Effector memory CD8-positive, alpha-beta T cell (primary cell): ENCODE results near the gene THAP6.
A peak's percentile ranks its signal among the peaks of the same experiment; 100 is the strongest.
"Not testable (repeated sequence)": the region's sequence is repeated elsewhere in the genome, so short reads cannot be mapped to it uniquely, and the experiment has no call there.

ENCODE experiments used
- ATAC-seq: fragments of 150-1000 bp; cut with Tn5 transposase; replicated peaks from 2 replicates; pipeline ENCODE4 v1.10.0; 2021; ENCODE audit warnings: mild to moderate bottlenecking, moderate library complexity
- DNase-seq, 3 experiments: peaks; one replicate each; pipeline ENCODE4 v3.0.0; 2021
- H3K27ac Mint-ChIP-seq, 2 donors: one replicate each; pipeline ENCODE4 v1.8.0; 2022; ENCODE audit warnings: mild to moderate bottlenecking in 2 of 2, mixed read lengths in 2 of 2, moderate library complexity in 2 of 2
- H3K27me3 Mint-ChIP-seq, 2 donors: one replicate each; pipeline ENCODE4 v1.8.0; 2022; ENCODE audit warnings: mixed read lengths in 2 of 2
- H3K36me3 Mint-ChIP-seq: one replicate; pipeline ENCODE4 v1.8.0; 2022; ENCODE audit warnings: mild to moderate bottlenecking, moderate library complexity, mixed read lengths; ENCODE audit not compliant: insufficient read depth
- H3K4me1 Mint-ChIP-seq, 2 donors: one replicate each; pipeline ENCODE4 v1.8.0; 2022; ENCODE audit warnings: low read depth in 2 of 2, mixed read lengths in 2 of 2
- H3K4me3 Mint-ChIP-seq, 2 donors: one replicate each; pipeline ENCODE4 v1.8.0; 2022; ENCODE audit warnings: mild to moderate bottlenecking in 2 of 2, mixed read lengths in 2 of 2, moderate library complexity in 2 of 2
- H3K9me3 Mint-ChIP-seq, 2 donors: one replicate each; pipeline ENCODE4 v1.8.0; 2022; ENCODE audit warnings: mixed read lengths in 2 of 2

Gene THAP6

GRCh38 chr4:75533339-75533887 is 19.1 kb downstream of the THAP6 start:
- peaks cover 14% of the 10 kb centered on the region for H3K36me3 Mint-ChIP-seq
- not testable (repeated sequence) for H3K4me1 Mint-ChIP-seq, H3K4me3 Mint-ChIP-seq, H3K9me3 Mint-ChIP-seq, H3K27me3 Mint-ChIP-seq, DNase-seq, H3K27ac Mint-ChIP-seq, ATAC-seq

- ATAC-seq, H3K9me3 Mint-ChIP-seq, DNase-seq, H3K36me3 Mint-ChIP-seq, H3K4me1 Mint-ChIP-seq, H3K4me3 Mint-ChIP-seq, H3K27ac Mint-ChIP-seq, H3K27me3 Mint-ChIP-seq: not testable (repeated sequence)
Measured at GRCh38 chr4:75533926-75534325, 19.7 kb downstream of the THAP6 start.

- not testable (repeated sequence) for H3K9me3 Mint-ChIP-seq, ATAC-seq
- peak overlapping the region in 1 of 2 donors; percentile 71 for H3K27ac Mint-ChIP-seq
Measured at GRCh38 chr4:75537308-75537707, 23.0 kb downstream of the THAP6 start.

GRCh38 chr4:75542824-75543223 is 28.6 kb downstream of the THAP6 start:
- Mint-ChIP-seq H3K36me3 (peaks cover 10% of the 10 kb centered on the region), H3K27me3 (no peaks in the 10 kb centered on the region), H3K27ac (peak overlapping the region in 1 of 2 donors; percentile 45), H3K9me3 (no peaks in the 10 kb centered on the region), H3K4me1 (peaks cover 0 to under 1% of the 10 kb centered on the region in 2 donors), H3K4me3 (no peak overlapping the region)
- DNase-seq (no peak), ATAC-seq (no peak)

More at GRCh38 chr4:75537308-75537707, 23.0 kb downstream of the THAP6 start:
- H3K27me3 Mint-ChIP-seq, H3K36me3 Mint-ChIP-seq, H3K4me1 Mint-ChIP-seq, H3K4me3 Mint-ChIP-seq, DNase-seq: not testable (repeated sequence)

GRCh38 chr4:75544220-75544619 is 29.9 kb downstream of the THAP6 start:
- not testable (repeated sequence) for H3K27me3 Mint-ChIP-seq, H3K4me1 Mint-ChIP-seq, H3K9me3 Mint-ChIP-seq, ATAC-seq, DNase-seq, H3K4me3 Mint-ChIP-seq
- Mint-ChIP-seq H3K27ac (peak overlapping the region in 1 of 2 donors; percentile 74), H3K36me3 (peaks cover 10% of the 10 kb centered on the region)

- Mint-ChIP-seq H3K27ac (no peak overlapping the region), H3K4me1 (no peaks in the 10 kb centered on the region), H3K27me3 (no peaks in the 10 kb centered on the region), H3K9me3 (no peaks in the 10 kb centered on the region), H3K4me3 (no peak overlapping the region), H3K36me3 (peaks cover 12% of the 10 kb centered on the region)
- no peak for ATAC-seq
- DNase-seq, result no peak
Measured at GRCh38 chr4:75544870-75545269, 30.6 kb downstream of the THAP6 start.

- no peak for ATAC-seq
- H3K36me3 Mint-ChIP-seq, result peaks cover 12% of the 10 kb centered on the region
- no peaks in the 10 kb centered on the region for H3K27me3 Mint-ChIP-seq
- H3K4me3 Mint-ChIP-seq, result no peak overlapping the region
- peak overlapping the region in 1 of 2 donors; percentile 9 for H3K27ac Mint-ChIP-seq
- H3K9me3 Mint-ChIP-seq, result no peaks in the 10 kb centered on the region
- H3K4me1 Mint-ChIP-seq, result no peaks in the 10 kb centered on the region
- no peak for DNase-seq
Measured at GRCh38 chr4:75545526-75545925, 31.3 kb downstream of the THAP6 start.

GRCh38 chr4:75547647-75548387 is 33.5 kb downstream of the THAP6 start:
- H3K4me1 Mint-ChIP-seq, result no peaks in the 10 kb centered on the region
- H3K27me3 Mint-ChIP-seq, result no peaks in the 10 kb centered on the region
- no peaks in the 10 kb centered on the region for H3K9me3 Mint-ChIP-seq
- H3K36me3 Mint-ChIP-seq, result peaks cover 12% of the 10 kb centered on the region
- DNase-seq (no peak), ATAC-seq (no peak)
- H3K4me3 Mint-ChIP-seq, result no peak overlapping the region
- H3K27ac Mint-ChIP-seq, result no peak overlapping the region

- Mint-ChIP-seq H3K27ac (no peak overlapping the region), H3K4me3 (no peak overlapping the region), H3K9me3 (no peaks in the 10 kb centered on the region), H3K27me3 (peaks cover 0 to 2% of the 10 kb centered on the region in 2 donors), H3K4me1 (no peaks in the 10 kb centered on the region), H3K36me3 (peaks cover 12% of the 10 kb centered on the region)
- ATAC-seq, result no peak
- no peak for DNase-seq
Measured at GRCh38 chr4:75549019-75549418, 34.7 kb downstream of the THAP6 start.

GRCh38 chr4:75552452-75552851 is 38.2 kb downstream of the THAP6 start:
- ATAC-seq (no peak), DNase-seq (no peak)
- Mint-ChIP-seq H3K4me1 (peaks cover 0 to 4% of the 10 kb centered on the region in 2 donors), H3K9me3 (no peaks in the 10 kb centered on the region), H3K27ac (no peak overlapping the region), H3K4me3 (no peak overlapping the region), H3K27me3 (peaks cover 4 to 13% of the 10 kb centered on the region in 2 donors), H3K36me3 (peaks cover 2% of the 10 kb centered on the region)

GRCh38 chr4:75555294-75556164 is 41.3 kb downstream of the THAP6 start, which contains the start of gene ODAPH:
Gene ODAPH (plus strand): TSS chr4:75556066. CDS start chr4:75556083, 17 bp downstream.
- Mint-ChIP-seq H3K4me1 (peaks cover 0 to 4% of the 10 kb centered on the region in 2 donors), H3K27ac (no peak within 1 kb of the TSS), H3K9me3 (no peaks in the 10 kb centered on the region), H3K27me3 (peaks cover 10 to 24% of the 10 kb centered on the region in 2 donors), H3K36me3 (no peaks in the 10 kb centered on the region), H3K4me3 (peak within 1 kb of the TSS in 1 of 2 donors; percentile 36)
- ATAC-seq (peak; percentile 97), DNase-seq (peak in 2 of 3 experiments; percentile 13 to 14)

- DNase-seq (no peak), ATAC-seq (no peak)
- Mint-ChIP-seq H3K27me3 (peaks cover 10 to 30% of the 10 kb centered on the region in 2 donors), H3K4me3 (no peak overlapping the region), H3K36me3 (no peaks in the 10 kb centered on the region), H3K27ac (no peak overlapping the region), H3K4me1 (peaks cover 0 to 4% of the 10 kb centered on the region in 2 donors), H3K9me3 (no peaks in the 10 kb centered on the region)
Measured at GRCh38 chr4:75557696-75558095, 43.4 kb downstream of the THAP6 start.

- peaks cover 5 to 7% of the 10 kb centered on the region in 2 donors for H3K4me1 Mint-ChIP-seq
- H3K36me3 Mint-ChIP-seq, result no peaks in the 10 kb centered on the region
- H3K9me3 Mint-ChIP-seq, result no peaks in the 10 kb centered on the region
- no peak overlapping the region for H3K4me3 Mint-ChIP-seq
- no peak overlapping the region for H3K27ac Mint-ChIP-seq
- ATAC-seq (no peak), DNase-seq (no peak)
- peaks cover 21% of the 10 kb centered on the region in 2 donors for H3K27me3 Mint-ChIP-seq
Measured at GRCh38 chr4:75561789-75562188, 47.5 kb downstream of the THAP6 start.
